AG08396 (cell line): ENCODE measurements around the gene AUTS2.
"Not testable (repeated sequence)": the region's sequence is repeated elsewhere in the genome, so short reads cannot be mapped to it uniquely, and the experiment has no call there.

Experiments
- DNase-seq: peaks from one replicate; pipeline ENCODE4 v3.0.0; 2012; ENCODE audit warnings: low spot score, mixed read lengths

The AUTS2 gene

DNA sequence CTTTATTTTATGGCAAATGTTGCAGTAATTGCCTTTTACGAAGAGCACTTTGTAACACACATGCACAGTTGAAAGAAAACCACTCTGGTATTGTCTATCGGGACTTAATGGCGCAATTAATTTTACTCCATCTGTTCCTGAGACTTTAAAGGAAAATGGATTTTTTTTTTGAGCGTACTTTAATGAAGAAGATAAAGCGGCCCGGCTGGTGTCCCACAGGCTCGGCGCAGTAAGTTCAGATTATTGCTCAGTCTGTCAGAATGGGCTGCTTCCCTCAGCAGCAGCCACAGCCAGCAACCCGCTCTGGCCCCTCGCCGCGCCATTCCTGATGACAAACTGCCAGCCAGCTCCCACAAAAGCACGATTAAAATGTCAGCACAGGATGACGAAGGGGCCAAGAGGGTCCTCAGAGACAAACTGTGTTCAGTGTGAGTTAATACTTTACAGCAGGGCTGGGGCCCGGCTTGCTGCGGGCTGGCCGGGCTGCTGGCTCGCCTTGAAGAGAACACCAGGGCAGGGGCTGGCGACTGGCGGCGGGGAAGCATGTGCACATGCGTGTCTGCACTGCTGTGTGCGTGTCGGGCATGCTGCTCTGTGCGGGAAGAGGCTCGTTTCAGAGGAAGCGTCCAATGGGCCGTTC, 1032.7 kb downstream of the AUTS2 start:
- DNase-seq = peak; percentile 41

DNA sequence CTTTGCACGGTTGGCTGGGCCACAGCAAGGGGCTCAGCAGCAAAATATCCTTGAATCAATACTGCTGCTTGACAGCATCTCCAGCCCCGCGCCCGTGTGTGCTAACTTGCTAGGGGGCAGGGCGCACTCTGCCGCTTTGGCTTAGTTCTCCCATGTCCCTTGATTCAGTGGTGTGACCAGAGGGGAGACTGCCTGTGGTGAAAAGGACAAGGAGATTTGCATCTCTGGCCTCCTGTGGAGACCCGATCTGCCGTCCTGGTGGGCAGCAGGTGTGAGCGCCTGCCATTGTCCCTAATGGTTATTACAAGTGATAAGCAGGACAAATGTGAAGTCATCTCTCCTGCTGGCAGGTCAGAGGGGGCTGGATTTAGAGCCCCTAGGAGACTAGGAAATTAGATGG, 1033.4 kb downstream of the AUTS2 start:
- DNase-seq = no peak

GRCh38 chr7:70632400-70632799, 1034.1 kb downstream of the AUTS2 start:
- no peak for DNase-seq

GRCh38 chr7:70634071-70634470, 1035.8 kb downstream of the AUTS2 start:
- no peak for DNase-seq

GRCh38 chr7:70634610-70635068, 1036.4 kb downstream of the AUTS2 start:
- peak; percentile 81 for DNase-seq

DNA sequence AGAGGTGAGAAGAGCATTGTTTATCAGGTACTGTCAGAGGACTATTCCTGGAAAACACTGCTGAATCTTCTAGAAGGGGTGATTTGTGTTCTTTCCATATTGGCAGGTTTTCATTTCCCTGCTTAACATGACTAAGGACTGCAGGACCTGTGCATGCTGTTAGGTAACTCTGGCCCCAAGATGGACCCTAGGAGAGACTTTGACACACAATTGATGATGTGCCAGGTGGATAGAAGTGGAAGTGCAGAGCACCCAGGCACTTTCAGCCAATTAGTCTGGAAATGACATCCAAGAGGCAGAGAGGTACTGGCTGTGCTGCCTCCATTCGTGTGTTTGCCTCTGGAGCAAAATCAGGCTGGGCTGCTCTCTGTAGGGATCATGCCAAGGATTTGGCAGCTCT, 1037.4 kb downstream of the AUTS2 start:
- no peak for DNase-seq

DNA sequence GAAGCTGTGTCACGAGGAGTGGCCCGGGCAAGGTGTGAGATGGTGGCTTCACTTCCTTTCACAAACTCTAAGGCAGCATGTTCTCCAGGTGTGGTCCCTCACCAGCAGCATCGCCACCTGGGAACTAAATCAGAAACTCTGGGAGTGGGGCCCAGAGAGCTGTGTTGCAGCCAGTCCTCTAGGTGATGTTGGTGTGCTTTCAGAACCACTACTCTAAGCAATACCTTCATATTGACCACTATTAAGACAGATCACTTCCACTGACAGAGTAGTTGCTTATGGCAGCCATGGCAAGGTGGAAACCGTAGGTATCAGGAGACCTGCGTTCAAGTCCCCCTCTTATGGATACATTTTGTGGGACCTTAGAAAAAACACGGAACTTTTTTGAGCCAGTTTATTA, 1037.9 kb downstream of the AUTS2 start:
- no peak for DNase-seq

DNA sequence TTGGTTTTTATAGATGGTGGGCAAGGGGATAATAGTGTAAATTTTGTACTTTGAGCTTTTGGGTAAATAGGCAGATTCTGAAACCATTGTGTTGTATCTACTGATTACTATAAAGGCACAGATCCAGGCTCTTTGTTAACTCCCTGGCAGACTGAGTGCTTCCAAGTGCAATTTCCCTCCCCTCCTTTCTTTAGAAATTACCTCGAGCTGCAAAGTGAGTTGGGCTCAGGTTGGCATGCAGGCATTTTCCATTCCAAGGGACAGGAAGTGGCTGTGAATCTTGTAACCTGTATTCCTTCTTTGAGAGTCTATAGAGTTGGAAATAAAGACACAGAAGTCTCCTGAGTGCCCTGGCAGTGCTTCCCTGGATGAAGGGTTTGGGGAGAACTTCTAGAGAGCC, 1039.5 kb downstream of the AUTS2 start:
- no peak for DNase-seq

- DNase-seq = no peak
Observed at GRCh38 chr7:70638158-70639107, 1040.2 kb downstream of the AUTS2 start.

- DNase-seq = peak; percentile 62
Observed at GRCh38 chr7:70640266-70640833, 1042.1 kb downstream of the AUTS2 start.

- DNase-seq = no peak
Observed at GRCh38 chr7:70641882-70642281, 1043.6 kb downstream of the AUTS2 start.

DNA sequence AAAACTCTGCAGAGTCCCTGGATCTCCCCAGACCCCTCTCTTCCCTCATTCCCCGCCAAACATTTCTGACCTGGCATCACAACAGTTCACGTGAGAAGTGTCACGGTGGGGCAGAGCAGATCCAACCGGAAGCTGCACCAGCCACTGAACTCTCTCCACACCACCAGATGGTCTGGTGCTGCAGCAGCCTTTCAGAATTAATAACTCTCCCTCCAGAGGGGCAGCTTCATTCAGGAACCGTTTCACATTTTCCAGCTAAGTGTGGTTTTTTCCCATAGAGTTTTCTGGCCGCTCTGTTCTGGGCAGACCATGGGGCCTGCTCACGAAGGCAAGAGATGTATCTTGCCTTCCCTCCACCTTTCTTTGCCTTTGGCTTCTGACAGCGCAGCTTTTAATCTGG, 1047.0 kb downstream of the AUTS2 start:
- DNase-seq = no peak

GRCh38 chr7:70645876-70646351, 1047.6 kb downstream of the AUTS2 start:
- no peak for DNase-seq

DNA sequence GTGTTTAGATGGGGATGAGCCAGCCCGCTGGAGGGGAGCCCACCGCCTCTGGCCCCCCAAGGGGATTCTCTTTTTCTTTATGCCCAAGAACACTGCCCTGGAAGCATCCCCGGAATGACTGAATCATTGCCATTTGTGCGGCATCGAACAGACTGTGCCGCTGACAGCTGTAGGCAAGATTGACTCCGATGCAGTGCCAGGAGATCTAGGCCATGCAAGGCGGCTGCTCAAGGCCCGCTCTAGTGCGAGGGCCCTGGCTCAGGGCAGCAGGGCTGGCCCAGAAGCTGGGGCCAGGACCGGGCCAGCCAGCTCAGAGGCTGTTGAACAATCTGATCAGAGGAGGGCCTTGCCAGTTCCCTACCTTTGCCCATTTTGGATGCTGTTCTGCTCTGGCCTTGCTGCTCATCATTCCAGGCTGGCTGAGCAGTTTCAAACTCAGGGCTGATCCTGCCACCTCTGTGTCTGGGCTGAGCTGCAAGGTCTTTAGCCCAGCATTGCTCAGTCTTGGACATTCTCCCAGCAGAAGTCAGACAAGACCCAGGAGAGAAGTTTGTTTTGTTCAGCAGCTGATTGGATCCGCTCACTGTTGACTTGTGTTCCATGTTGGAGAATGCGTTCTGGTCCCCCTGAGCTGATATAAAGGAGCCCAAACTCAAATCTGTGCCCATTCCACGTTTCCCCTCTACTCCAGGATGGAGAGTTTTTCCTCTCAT, 1048.4 kb downstream of the AUTS2 start:
- no peak for DNase-seq

DNA sequence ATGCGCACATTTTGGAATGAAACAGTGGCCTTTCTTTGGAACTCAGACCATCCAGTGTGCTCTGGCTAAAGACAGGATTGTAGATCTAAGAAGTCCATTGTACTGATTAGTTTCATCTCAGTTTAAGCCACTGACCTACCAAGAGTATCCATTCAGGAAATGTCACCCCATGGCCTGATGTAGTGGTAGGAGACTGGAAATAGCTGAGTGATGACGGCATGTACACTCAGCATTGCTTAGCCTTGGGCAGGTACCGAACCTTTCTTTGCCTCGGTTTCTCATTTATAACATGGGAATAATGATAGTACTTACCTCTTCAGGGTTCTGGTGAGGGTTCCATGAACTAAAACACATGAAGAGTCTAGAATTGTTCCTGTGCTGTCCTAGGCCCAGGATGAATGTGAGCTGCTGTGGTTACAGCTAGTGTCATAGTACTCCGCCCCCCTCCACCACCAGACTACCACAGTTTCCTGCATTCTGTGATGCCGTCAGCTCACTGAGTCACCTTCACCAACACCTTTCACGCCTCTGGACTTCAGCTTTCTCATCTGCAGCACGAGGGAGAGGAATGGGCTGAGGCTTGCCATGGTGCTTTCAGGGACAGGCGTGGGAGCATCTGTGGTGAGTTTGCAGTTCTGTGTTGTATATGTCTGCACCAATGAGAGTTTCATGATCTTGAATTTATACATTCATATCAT, 1049.7 kb downstream of the AUTS2 start:
- DNase-seq = peak; percentile 36

DNA sequence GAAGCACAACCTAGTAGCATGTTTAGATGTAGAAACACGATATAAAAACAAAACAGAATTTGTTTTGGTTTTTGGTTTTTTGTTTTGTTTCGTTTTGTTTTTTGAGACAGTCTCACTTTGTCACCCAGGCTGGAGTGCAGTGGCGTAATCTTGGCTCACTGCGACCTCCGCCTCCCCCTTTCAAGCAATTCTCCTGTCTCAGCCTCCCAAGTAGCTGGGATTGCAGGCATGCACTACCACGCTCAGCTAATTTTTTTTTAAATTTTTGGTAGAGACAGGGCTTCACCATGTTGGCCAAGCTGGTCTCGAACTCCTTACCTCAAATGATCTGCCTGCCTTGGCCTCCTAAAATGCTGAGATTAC, 1050.2 kb downstream of the AUTS2 start:
- not testable (repeated sequence) for DNase-seq

DNA sequence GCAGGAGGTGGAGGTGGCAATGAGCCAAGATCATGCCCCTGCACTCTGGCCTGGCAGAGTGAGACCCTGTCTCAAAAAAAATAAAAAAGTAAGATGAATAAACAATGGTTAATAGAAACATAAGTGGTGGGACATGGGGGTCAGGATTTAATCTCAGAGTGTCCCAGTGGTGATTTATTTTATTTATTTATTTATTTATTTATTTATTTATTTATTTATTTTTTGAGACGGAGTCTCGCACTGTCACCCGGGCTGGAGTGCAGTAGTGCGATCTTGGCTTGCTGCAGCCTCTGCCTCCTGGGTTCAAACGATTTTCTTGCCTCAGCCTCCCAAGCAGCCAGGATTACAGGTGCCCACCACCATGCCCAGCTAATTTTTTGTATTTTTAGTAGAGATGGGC, 1051.0 kb downstream of the AUTS2 start:
- no peak for DNase-seq

- no peak for DNase-seq
Observed at GRCh38 chr7:70654146-70654545, 1055.9 kb downstream of the AUTS2 start.

GRCh38 chr7:70654979-70655378, 1056.7 kb downstream of the AUTS2 start:
- no peak for DNase-seq

DNA sequence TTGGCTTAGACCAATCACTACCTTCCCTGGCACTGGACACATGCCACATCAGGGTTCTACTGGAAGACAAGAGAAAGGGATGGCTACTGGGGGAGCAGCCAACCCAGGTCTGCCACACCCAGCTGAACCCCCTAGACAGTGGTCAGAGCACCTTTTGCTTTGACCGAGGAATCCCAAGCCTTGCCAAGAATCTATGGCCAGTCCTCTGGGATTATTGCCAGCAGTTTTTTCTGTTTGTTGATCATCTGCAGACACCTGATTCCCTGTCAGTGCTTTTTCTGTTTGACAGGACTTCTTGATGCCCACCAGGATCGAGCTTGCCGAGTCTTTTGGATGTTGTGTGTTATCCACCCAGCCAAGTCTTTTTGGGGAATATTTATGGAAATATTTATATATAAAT, 1057.4 kb downstream of the AUTS2 start:
- no peak for DNase-seq

DNA sequence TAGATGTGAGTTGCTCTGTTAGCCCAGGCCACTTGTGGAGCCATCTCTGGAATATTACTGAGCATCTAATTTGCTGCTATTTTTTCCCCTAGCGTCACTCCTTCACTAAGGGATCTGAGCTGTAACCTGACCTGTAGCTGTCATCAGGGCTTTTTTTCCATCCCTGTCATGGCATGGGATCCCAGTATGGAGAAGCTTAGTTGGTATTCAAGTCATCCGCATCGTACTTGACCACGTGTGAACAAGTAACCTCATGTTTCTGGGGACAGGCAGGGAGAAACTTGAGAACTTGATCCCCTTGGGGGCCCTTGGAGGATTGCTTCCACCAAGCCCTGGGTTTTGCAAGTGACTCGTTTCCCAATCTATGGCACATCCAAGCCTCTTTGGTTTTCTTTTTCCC, 1059.3 kb downstream of the AUTS2 start:
- DNase-seq = no peak
